Measurements from ENCODE around the gene MYL2.

The MYL2 gene

GRCh38 chr12:110929818-110930217 is 9.4 kb upstream of the MYL2 start:
- DNase-seq, result no peak

- no peak for DNase-seq
Measured at GRCh38 chr12:110928700-110929099, 8.3 kb upstream of the MYL2 start.

- DNase-seq, result no peak
Measured at GRCh38 chr12:110927546-110927945, 7.2 kb upstream of the MYL2 start.

GRCh38 chr12:110923692-110924334 is 3.4 kb upstream of the MYL2 start:
- no peak for DNase-seq

GRCh38 chr12:110923192-110923591 is 2.8 kb upstream of the MYL2 start:
- DNase-seq, result no peak

- no peak for DNase-seq
Measured at GRCh38 chr12:110922652-110923051, 2.3 kb upstream of the MYL2 start.

GRCh38 chr12:110921262-110921661 is 883 bp upstream of the MYL2 start:
- DNase-seq, result no peak

GRCh38 chr12:110919720-110920119 is 659 bp downstream of the MYL2 start:
- DNase-seq, result no peak

GRCh38 chr12:110917961-110918360 is 2.4 kb downstream of the MYL2 start:
- no peak for DNase-seq

GRCh38 chr12:110917467-110917866 is 2.9 kb downstream of the MYL2 start:
- DNase-seq, result no peak

- DNase-seq, result no peak
Measured at GRCh38 chr12:110916295-110916875, 4.0 kb downstream of the MYL2 start.

GRCh38 chr12:110913119-110914056 is 7.0 kb downstream of the MYL2 start:
- DNase-seq, result no peak

GRCh38 chr12:110912263-110912662 is 8.1 kb downstream of the MYL2 start:
- no peak for DNase-seq

- DNase-seq, result no peak
Measured at GRCh38 chr12:110908377-110909152, 11.8 kb downstream of the MYL2 start.

- DNase-seq, result no peak
Measured at GRCh38 chr12:110907583-110907982, 12.8 kb downstream of the MYL2 start.

GRCh38 chr12:110906985-110907384 is 13.4 kb downstream of the MYL2 start:
- no peak for DNase-seq

- DNase-seq, result no peak
Measured at GRCh38 chr12:110906516-110906915, 13.9 kb downstream of the MYL2 start.

- DNase-seq, result no peak
Measured at GRCh38 chr12:110906083-110906482, 14.3 kb downstream of the MYL2 start.

- no peak for DNase-seq
Measured at GRCh38 chr12:110903511-110903910, 16.9 kb downstream of the MYL2 start.

- no peak for DNase-seq
Measured at GRCh38 chr12:110901401-110901800, 19.0 kb downstream of the MYL2 start.

- DNase-seq, result no peak
Measured at GRCh38 chr12:110896559-110896958, 23.8 kb downstream of the MYL2 start.

GRCh38 chr12:110893956-110894355 is 26.4 kb downstream of the MYL2 start:
- DNase-seq, result no peak

GRCh38 chr12:110889361-110889760 is 31.0 kb downstream of the MYL2 start:
- DNase-seq, result no peak
